ENCODE measurements around the gene NHLRC1. TPM values are rescaled to one million over a fixed set of nuclear protein-coding genes. Genes with fewer than 3 reads are reported as not detected.

The NHLRC1 gene
- total and polyA plus RNA-seq, 2 of the 13 experiments (the other 11 are each of a cell fraction or from before 2014, with no cell fraction given), result 0.04 to 0.11 TPM

- no peak; the same call in 1 of the 2 replicates for TF ChIP-seq ZNF614 (CRISPR knock-in tag; IDR thresholded peaks at IDR 0.05; ENCODE audit: borderline replicate concordance)
- TF ChIP-seq ZNF724P (CRISPR knock-in tag; IDR thresholded peaks at IDR 0.05; ENCODE audit: borderline replicate concordance), result no peak
- no peak for TF ChIP-seq MZF1 (CRISPR knock-in tag; IDR thresholded peaks at IDR 0.05; ENCODE audit: borderline replicate concordance)
- TF ChIP-seq ZNF326 (CRISPR knock-in tag; IDR thresholded peaks at IDR 0.05; ENCODE audit: borderline replicate concordance), result no peak
- TF ChIP-seq SP1 (IDR thresholded peaks at IDR 0.05), result no peak
- peak; percentile 72 for TF ChIP-seq SP1 (CRISPR knock-in tag; IDR thresholded peaks at IDR 0.05)
- no peak for TF ChIP-seq ZNF251 (CRISPR knock-in tag; IDR thresholded peaks at IDR 0.05)
- TF ChIP-seq ZNF7 (CRISPR knock-in tag; IDR thresholded peaks at IDR 0.05), result no peak
- TF ChIP-seq PRMT3 (CRISPR knock-in tag; IDR thresholded peaks at IDR 0.05; ENCODE audit: borderline replicate concordance, low read depth), result peak; percentile 33; the same call in 1 of the 2 replicates
- TF ChIP-seq SUZ12 (IDR thresholded peaks at IDR 0.05; ENCODE audit: low read depth, low read length), result no peak
- TF ChIP-seq ZNF558 (CRISPR knock-in tag; IDR thresholded peaks at IDR 0.05; ENCODE audit: borderline replicate concordance), result peak; percentile 43; the same call in 1 of the 2 replicates
- TF ChIP-seq SIX1 (CRISPR knock-in tag; IDR thresholded peaks at IDR 0.05; ENCODE audit: borderline replicate concordance), result no peak
- 0 out of 2 replicates have a peak, but pooled peaks have one; percentile 43 for TF ChIP-seq ZNF10 (CRISPR knock-in tag; IDR thresholded peaks at IDR 0.05; ENCODE audit: borderline replicate concordance, low read depth)
- TF ChIP-seq TEAD2 (CRISPR knock-in tag; IDR thresholded peaks at IDR 0.05), result no peak
- peak; percentile 74 for TF ChIP-seq POGZ (CRISPR knock-in tag; IDR thresholded peaks at IDR 0.05)
- peak; percentile 34 for TF ChIP-seq LBX2 (CRISPR knock-in tag; IDR thresholded peaks at IDR 0.05; ENCODE audit: borderline replicate concordance)
- TF ChIP-seq HBP1 (CRISPR knock-in tag; IDR thresholded peaks at IDR 0.05; ENCODE audit: low read depth), result no peak
- TF ChIP-seq SAFB2 (CRISPR knock-in tag; IDR thresholded peaks at IDR 0.05; ENCODE audit: borderline replicate concordance, low read depth), result no peak
- TF ChIP-seq ZNF234 (CRISPR knock-in tag; conservative IDR thresholded peaks at IDR 0.05), result no peak
- TF ChIP-seq YEATS2 (CRISPR knock-in tag; IDR thresholded peaks at IDR 0.05; ENCODE audit: borderline replicate concordance), result peak; percentile 67; the same call in 1 of the 2 replicates
- no peak; the same call in 1 of the 2 replicates for TF ChIP-seq ZNF20 (CRISPR knock-in tag; IDR thresholded peaks at IDR 0.05)
- TF ChIP-seq ZMYM2 (CRISPR knock-in tag; IDR thresholded peaks at IDR 0.05), result peak; percentile 78
- no peak; the same call in 1 of the 2 replicates for TF ChIP-seq ZNF274 (CRISPR knock-in tag; IDR thresholded peaks at IDR 0.05)
- TF ChIP-seq HOXA9 (CRISPR knock-in tag; IDR thresholded peaks at IDR 0.05; ENCODE audit: borderline replicate concordance), result peak; percentile 62; the same call in 1 of the 2 replicates
- peak; percentile 54; the same call in 1 of the 2 replicates for TF ChIP-seq E2F2 (CRISPR knock-in tag; IDR thresholded peaks at IDR 0.05; ENCODE audit: borderline replicate concordance)
- no peak for TF ChIP-seq MED8 (CRISPR knock-in tag; IDR thresholded peaks at IDR 0.05; ENCODE audit: insufficient replicate concordance)
- TF ChIP-seq ZNF619 (CRISPR knock-in tag; IDR thresholded peaks at IDR 0.05), result no peak
- TF ChIP-seq HNF4G (IDR thresholded peaks at IDR 0.05; ENCODE audit: borderline replicate concordance, low read depth, low read length), result no peak; the same call in 1 of the 2 replicates
- no peak for TF ChIP-seq HNF4G (CRISPR knock-in tag; IDR thresholded peaks at IDR 0.05; ENCODE audit: borderline replicate concordance, low read depth)
These were observed 32.8 kb upstream of the NHLRC1 start, which contains the start of gene KDM1B (continued) for GRCh38 chr6:18155150-18155863.
